Measurements from ENCODE around the gene SYNE1. TPM values are rescaled to one million over a fixed set of nuclear protein-coding genes. Genes with fewer than 3 reads are reported as not detected.

Gene SYNE1
- total and polyA plus RNA-seq, 4 experiments from 2014 or later, result 22.5 to 228 (median 144) TPM

DNA sequence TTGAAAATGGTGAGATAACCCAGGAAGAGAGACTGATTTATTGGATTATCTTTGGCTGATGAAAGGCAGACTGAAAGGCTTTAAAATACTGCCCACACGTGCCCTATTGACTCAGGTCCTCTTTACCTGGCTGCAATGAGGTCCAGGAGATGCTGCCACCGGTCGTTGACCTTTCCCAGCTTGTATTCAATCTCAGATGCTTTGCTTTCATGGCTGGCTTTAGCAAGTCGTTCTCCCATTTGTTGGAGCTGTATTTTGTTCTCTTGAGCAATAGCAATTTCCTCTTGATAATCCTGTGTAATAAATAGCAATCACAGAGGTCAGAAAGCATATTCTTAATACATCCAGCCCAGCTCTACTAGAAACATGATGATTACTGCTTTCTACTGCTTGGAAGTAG lies 460.9 kb downstream of the SYNE1 start:
- CTCF ChIA-PET (ENCODE audit: partially characterized antibody), result interaction anchor here (5.3 kb wide), 1 partner anchor 9 kb away, joined by 20 read pairs; no protein-coding TSS in a partner anchor
- DNase-seq, result no peak
- Mint-ChIP-seq H3K36me3 (peaks cover 51 to 66% of the 10 kb centered on the region in 2 donors), H3K27ac (peak overlapping the region in 2 of 7 donors; percentile 42 to 46), H3K4me1 (peaks cover 42 to 60% (median 48%) of the 10 kb centered on the region in 4 donors), H3K4me3 (no peak overlapping the region), H3K27me3 (no peaks in the 10 kb centered on the region), H3K9me3 (no peaks in the 10 kb centered on the region)
- no peaks in the 10 kb centered on the region for H3K9me3 ChIP-seq (ENCODE audit: control insufficient read depth in 1 of 2, low read length in 2 of 2)
- no peak overlapping the region for H3K4me3 ChIP-seq (ENCODE audit: low read length in 2 of 2)
- peaks cover 54% of the 10 kb centered on the region for H3K4me1 ChIP-seq (ENCODE audit: insufficient read depth, low read length)
- peaks cover 41% of the 10 kb centered on the region for H3K36me3 ChIP-seq (ENCODE audit: insufficient read depth, low read length)
- POLR2A ChIA-PET (ENCODE audit: partially characterized antibody), result interaction anchor here (7.1 kb wide), 1 partner anchor 9 kb away, joined by 179 read pairs; no protein-coding TSS in a partner anchor
- intact Hi-C loops (cut with micrococcal nuclease), result no loop called here
- H3K27ac ChIP-seq (ENCODE audit: low read depth, low read length), result no peak overlapping the region
- H3K27me3 ChIP-seq (ENCODE audit: insufficient read depth, low read length), result no peaks in the 10 kb centered on the region

DNA sequence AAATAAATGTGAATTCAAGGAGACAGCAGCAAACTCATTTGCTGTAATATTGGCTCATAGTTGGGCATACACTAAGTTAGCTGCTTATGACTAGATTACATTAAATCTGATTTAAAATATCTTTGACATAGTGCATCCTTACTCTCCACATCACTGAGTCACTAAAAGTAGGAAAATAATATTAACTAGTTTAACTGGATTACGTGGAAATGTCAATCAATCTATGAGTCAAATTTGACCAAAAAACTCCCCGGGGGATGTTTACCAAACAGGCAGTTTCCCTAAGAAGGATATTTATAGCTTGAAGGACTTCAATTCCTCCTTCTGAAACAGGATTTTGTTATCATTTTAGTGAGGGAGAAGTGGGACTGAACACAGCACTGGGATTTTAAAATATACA lies 463.2 kb downstream of the SYNE1 start:
- H3K27me3 Mint-ChIP-seq, result no peaks in the 10 kb centered on the region
- intact Hi-C loops (cut with micrococcal nuclease), result loop anchor here (5.0 kb wide), 2 partner anchors 33 to 68 kb away; no protein-coding TSS in a partner anchor
- H3K4me3 Mint-ChIP-seq, result peak overlapping the region in 3 of 8 donors; percentile 8 to 32 (median 13)
- ChIA-PET POLR2A (ENCODE audit: partially characterized antibody) (interaction anchor here (7.1 kb wide), 1 partner anchor 12 kb away, joined by 179 read pairs; no protein-coding TSS in a partner anchor), CTCF (ENCODE audit: partially characterized antibody) (interaction anchor here (0.7 to 5.3 kb wide), 3 partner anchors 9 to 60 kb away, joined by 3 to 20 read pairs (median 3); no protein-coding TSS in a partner anchor)
- Histone ChIP-seq H3K4me1 (ENCODE audit: insufficient read depth, low read length) (peaks cover 52% of the 10 kb centered on the region), H3K9me3 (ENCODE audit: control insufficient read depth in 1 of 2, low read length in 2 of 2) (no peaks in the 10 kb centered on the region), H3K36me3 (ENCODE audit: insufficient read depth, low read length) (peaks cover 40% of the 10 kb centered on the region), H3K27ac (ENCODE audit: low read depth, low read length) (peak overlapping the region; percentile 32), H3K27me3 (ENCODE audit: insufficient read depth, low read length) (no peaks in the 10 kb centered on the region), H3K4me3 (ENCODE audit: low read length in 2 of 2) (no peak overlapping the region)
- peak overlapping the region in 5 of 7 donors; percentile 52 to 86 (median 81) for H3K27ac Mint-ChIP-seq
- peaks cover 0 to 3% (median 0%) of the 10 kb centered on the region in 8 donors for H3K9me3 Mint-ChIP-seq
- peaks cover 54 to 68% of the 10 kb centered on the region in 2 donors for H3K36me3 Mint-ChIP-seq
- DNase-seq, result no peak
- H3K4me1 Mint-ChIP-seq, result peaks cover 44 to 57% (median 49%) of the 10 kb centered on the region in 4 donors

DNA sequence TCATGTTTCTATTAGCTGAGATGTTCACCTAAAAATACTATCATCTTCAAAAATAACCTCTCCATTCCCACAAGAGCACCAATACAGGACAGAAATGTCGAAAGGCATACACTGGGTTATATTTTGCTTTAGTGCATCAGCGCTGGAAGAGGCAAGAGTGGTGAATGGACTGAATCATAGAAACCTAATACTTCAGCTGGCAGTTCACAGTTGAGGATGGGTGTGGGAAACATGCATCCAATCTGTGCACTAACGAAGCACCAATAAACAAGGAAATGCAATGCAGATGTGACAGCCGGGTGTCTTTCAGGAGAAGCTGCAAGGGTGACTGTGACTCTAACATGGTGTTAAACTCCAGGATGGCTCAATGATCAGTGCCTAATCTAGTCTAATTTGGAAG lies 463.8 kb downstream of the SYNE1 start:
- Histone ChIP-seq H3K27ac (ENCODE audit: low read depth, low read length) (peak overlapping the region; percentile 32), H3K4me1 (ENCODE audit: insufficient read depth, low read length) (peaks cover 52% of the 10 kb centered on the region), H3K27me3 (ENCODE audit: insufficient read depth, low read length) (no peaks in the 10 kb centered on the region), H3K36me3 (ENCODE audit: insufficient read depth, low read length) (peaks cover 33% of the 10 kb centered on the region), H3K9me3 (ENCODE audit: control insufficient read depth in 1 of 2, low read length in 2 of 2) (no peaks in the 10 kb centered on the region), H3K4me3 (ENCODE audit: low read length in 2 of 2) (no peak overlapping the region)
- ChIA-PET CTCF (ENCODE audit: partially characterized antibody) (interaction anchor here (1.8 to 5.3 kb wide), 2 partner anchors 10 to 12 kb away, joined by 4 to 20 read pairs; no protein-coding TSS in a partner anchor), POLR2A (ENCODE audit: partially characterized antibody) (interaction anchor here (7.1 kb wide), 1 partner anchor 12 kb away, joined by 179 read pairs; no protein-coding TSS in a partner anchor)
- no peak for DNase-seq
- H3K9me3 Mint-ChIP-seq, result peaks cover 0 to 3% (median 0%) of the 10 kb centered on the region in 8 donors
- peak overlapping the region in 4 of 8 donors; percentile 8 to 40 (median 26) for H3K4me3 Mint-ChIP-seq
- intact Hi-C loops (cut with micrococcal nuclease), result loop anchor here (5.0 kb wide), 2 partner anchors 34 to 69 kb away; no protein-coding TSS in a partner anchor
- H3K4me1 Mint-ChIP-seq, result peaks cover 47 to 60% (median 51%) of the 10 kb centered on the region in 4 donors
- H3K27ac Mint-ChIP-seq, result peak overlapping the region; percentile 13 to 86 (median 74)
- H3K36me3 Mint-ChIP-seq, result peaks cover 57 to 67% of the 10 kb centered on the region in 2 donors
- no peaks in the 10 kb centered on the region for H3K27me3 Mint-ChIP-seq

DNA sequence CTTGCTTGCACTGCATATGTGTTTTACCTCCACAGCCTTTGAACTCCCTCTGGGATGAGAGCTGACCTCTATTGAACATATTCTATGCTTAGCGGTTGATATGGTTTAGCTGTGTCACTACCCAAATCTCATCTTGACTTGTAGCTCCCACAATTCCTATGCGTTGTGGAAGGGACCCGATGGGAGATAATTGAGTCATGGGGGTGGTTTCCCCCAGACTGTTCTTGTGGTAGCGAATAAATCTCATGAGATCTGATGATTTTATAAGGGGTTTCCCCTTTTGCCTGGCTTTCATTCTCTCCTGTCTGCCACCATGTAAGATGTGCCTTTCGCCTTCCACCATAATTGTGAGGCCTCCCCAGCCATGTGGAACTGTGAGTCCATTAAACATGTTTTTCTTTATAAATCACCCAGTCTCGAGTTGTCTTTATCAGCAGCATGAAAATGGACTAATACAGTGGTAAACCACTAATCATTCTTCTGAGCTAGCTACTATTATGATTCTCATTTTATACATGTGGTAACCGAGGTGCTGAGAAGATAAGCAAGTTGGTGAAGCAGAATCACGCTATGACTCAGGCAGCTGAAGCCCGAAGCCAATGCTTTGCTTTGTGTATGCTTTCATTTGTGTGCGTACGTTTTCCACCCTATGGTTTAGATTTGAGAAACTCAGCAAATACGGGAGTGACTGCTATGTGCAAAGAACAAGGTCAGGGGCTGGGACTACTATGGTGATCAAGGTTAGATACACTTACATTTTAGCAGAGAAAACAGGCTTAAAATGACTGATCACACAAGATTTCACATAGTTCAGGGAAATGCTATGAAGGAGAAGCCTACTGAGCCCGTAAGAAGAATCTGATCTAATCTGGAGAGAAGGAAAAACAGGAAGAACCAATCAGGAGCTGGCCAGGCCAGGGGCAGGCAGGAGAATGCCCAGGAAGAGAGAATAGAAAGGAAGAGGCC lies 466.2 kb downstream of the SYNE1 start:
- DNase-seq, result peak; percentile 54 to 85 (median 60)
- Histone ChIP-seq H3K4me1 (ENCODE audit: insufficient read depth, low read length) (peaks cover 47% of the 10 kb centered on the region), H3K9me3 (ENCODE audit: control insufficient read depth in 1 of 2, low read length in 2 of 2) (no peaks in the 10 kb centered on the region), H3K4me3 (ENCODE audit: low read length in 2 of 2) (peak overlapping the region; percentile 41 to 44), H3K27ac (ENCODE audit: low read depth, low read length) (peak overlapping the region; percentile 71), H3K27me3 (ENCODE audit: insufficient read depth, low read length) (no peaks in the 10 kb centered on the region), H3K36me3 (ENCODE audit: insufficient read depth, low read length) (peaks cover 30% of the 10 kb centered on the region)
- ChIA-PET CTCF (ENCODE audit: partially characterized antibody) (interaction anchor here (0.8 to 5.3 kb wide), 6 partner anchors 9 to 63 kb away, joined by 3 to 20 read pairs (median 3); no protein-coding TSS in a partner anchor), POLR2A (ENCODE audit: partially characterized antibody) (interaction anchor here (0.6 to 7.1 kb wide), 9 partner anchors 8 to 63 kb away, joined by 3 to 179 read pairs (median 7); no protein-coding TSS in a partner anchor)
- Mint-ChIP-seq H3K4me3 (peak overlapping the region; percentile 43 to 84 (median 76)), H3K27ac (peak overlapping the region; percentile 86 to 97 (median 94)), H3K27me3 (no peaks in the 10 kb centered on the region), H3K9me3 (peaks cover 0 to 3% (median 0%) of the 10 kb centered on the region in 8 donors), H3K4me1 (peaks cover 49 to 62% (median 55%) of the 10 kb centered on the region in 4 donors), H3K36me3 (peaks cover 58 to 71% of the 10 kb centered on the region in 2 donors)
- intact Hi-C loops (cut with micrococcal nuclease), result loop anchor here (1.0 to 5.0 kb wide), 3 partner anchors 14 to 71 kb away; no protein-coding TSS in a partner anchor

DNA sequence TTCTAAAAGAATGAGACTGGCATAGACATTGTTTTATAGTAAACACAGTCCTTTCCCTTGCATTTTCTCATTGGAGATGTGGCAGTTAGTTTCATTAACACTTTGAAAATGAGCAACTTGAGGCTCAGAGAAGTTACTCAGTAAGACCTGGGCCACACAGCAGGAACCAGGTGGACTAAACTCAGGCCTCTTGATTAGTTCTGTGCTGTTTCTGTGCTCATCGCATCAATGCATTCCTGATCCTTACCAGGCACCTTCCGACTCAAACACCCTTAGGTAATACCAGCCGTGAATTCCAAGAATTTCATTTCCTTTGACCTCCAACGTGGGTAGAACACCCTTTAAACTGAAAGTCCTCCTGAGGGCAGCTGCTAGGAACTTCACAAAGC lies 466.9 kb downstream of the SYNE1 start:
- intact Hi-C loops (cut with micrococcal nuclease), result loop anchor here (5.0 kb wide), 2 partner anchors 37 to 72 kb away; no protein-coding TSS in a partner anchor

DNA sequence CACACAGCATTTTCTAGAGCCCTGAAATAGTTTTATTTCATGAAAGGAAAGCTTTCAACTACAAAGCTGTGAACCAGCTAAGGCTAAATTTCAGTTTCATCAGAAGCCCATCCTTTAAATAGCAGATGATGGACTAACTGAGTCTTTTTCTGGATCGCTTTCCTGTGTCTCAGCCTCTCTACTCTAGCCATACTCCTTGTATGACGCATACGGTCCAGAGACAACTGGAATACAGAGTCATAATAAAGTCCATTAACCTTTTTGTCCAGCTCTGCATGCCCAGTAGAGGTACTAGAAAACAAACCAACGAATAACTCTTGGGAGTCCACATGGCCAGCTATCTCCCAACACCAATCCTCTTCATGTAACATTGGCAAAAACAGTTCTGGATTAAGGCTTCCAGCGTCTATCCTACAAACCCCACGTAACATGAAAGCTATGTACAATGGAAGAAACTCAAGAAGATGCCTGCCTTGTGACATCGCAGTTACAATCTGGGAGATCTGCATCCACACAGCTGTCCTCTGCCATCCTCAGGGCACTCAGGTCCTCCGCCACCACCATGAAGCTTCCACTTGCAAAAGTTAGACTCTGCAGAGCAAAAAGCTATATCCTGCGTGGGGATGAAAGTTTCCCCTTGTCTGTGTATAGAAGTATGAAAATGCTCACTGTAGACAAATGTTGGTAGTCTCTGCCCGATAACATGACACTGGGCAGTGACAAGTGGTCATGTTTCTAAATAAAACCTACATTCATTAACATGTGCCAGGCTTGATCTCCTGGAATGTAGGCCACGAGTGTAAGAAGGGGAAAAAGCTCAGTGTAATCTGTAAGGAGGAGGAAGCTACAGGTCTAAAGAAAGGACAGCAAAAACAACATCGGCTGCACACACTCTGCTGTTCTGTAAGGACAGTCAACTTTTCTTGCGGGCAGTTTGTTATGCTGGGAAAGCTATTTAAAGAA lies 469.2 kb downstream of the SYNE1 start:
- no peak for DNase-seq
- ChIA-PET POLR2A (ENCODE audit: partially characterized antibody) (interaction anchor here (4.0 kb wide), 1 partner anchor 17 kb away, joined by 31 read pairs; no protein-coding TSS in a partner anchor), CTCF (ENCODE audit: partially characterized antibody) (interaction anchor here (0.6 to 1.7 kb wide), 4 partner anchors 8 to 38 kb away, joined by 3 to 9 read pairs (median 4); no protein-coding TSS in a partner anchor)
- Histone ChIP-seq H3K36me3 (ENCODE audit: insufficient read depth, low read length) (peaks cover 33% of the 10 kb centered on the region), H3K4me1 (ENCODE audit: insufficient read depth, low read length) (peaks cover 29% of the 10 kb centered on the region), H3K4me3 (ENCODE audit: low read length in 2 of 2) (no peak overlapping the region), H3K9me3 (ENCODE audit: control insufficient read depth in 1 of 2, low read length in 2 of 2) (no peaks in the 10 kb centered on the region), H3K27me3 (ENCODE audit: insufficient read depth, low read length) (no peaks in the 10 kb centered on the region), H3K27ac (ENCODE audit: low read depth, low read length) (no peak overlapping the region)
- Mint-ChIP-seq H3K9me3 (peaks cover 0 to 3% (median 0%) of the 10 kb centered on the region in 8 donors), H3K27me3 (no peaks in the 10 kb centered on the region), H3K4me1 (peaks cover 36 to 46% (median 43%) of the 10 kb centered on the region in 4 donors), H3K27ac (peak overlapping the region in 5 of 7 donors; percentile 48 to 79 (median 73)), H3K36me3 (peaks cover 51 to 72% of the 10 kb centered on the region in 2 donors), H3K4me3 (peak overlapping the region in 1 of 8 donors; percentile 52)
- intact Hi-C loops (cut with micrococcal nuclease), result no loop called here

More for the DNA sequence above, 466.9 kb downstream of the SYNE1 start:
- Histone ChIP-seq H3K4me1 (ENCODE audit: insufficient read depth, low read length) (peaks cover 47% of the 10 kb centered on the region), H3K27ac (ENCODE audit: low read depth, low read length) (peak overlapping the region; percentile 71), H3K36me3 (ENCODE audit: insufficient read depth, low read length) (peaks cover 28% of the 10 kb centered on the region), H3K9me3 (ENCODE audit: control insufficient read depth in 1 of 2, low read length in 2 of 2) (no peaks in the 10 kb centered on the region), H3K4me3 (ENCODE audit: low read length in 2 of 2) (peak overlapping the region in 1 of 2 donors; percentile 6), H3K27me3 (ENCODE audit: insufficient read depth, low read length) (no peaks in the 10 kb centered on the region)
- peaks cover 0 to 3% (median 0%) of the 10 kb centered on the region in 8 donors for H3K9me3 Mint-ChIP-seq
- CTCF ChIA-PET (ENCODE audit: partially characterized antibody), result interaction anchor here (0.8 to 1.3 kb wide), 4 partner anchors 18 to 64 kb away, joined by 3 read pairs; no protein-coding TSS in a partner anchor
- DNase-seq, result no peak
- H3K36me3 Mint-ChIP-seq, result peaks cover 55 to 70% of the 10 kb centered on the region in 2 donors
- H3K27me3 Mint-ChIP-seq, result no peaks in the 10 kb centered on the region
- POLR2A ChIA-PET (ENCODE audit: partially characterized antibody), result interaction anchor here (0.6 to 7.1 kb wide), 9 partner anchors 9 to 63 kb away, joined by 3 to 179 read pairs (median 7); no protein-coding TSS in a partner anchor
- peaks cover 49 to 62% (median 54%) of the 10 kb centered on the region in 4 donors for H3K4me1 Mint-ChIP-seq
- peak overlapping the region; percentile 86 to 97 (median 94) for H3K27ac Mint-ChIP-seq
- H3K4me3 Mint-ChIP-seq, result peak overlapping the region in 7 of 8 donors; percentile 43 to 84 (median 77)
